GM12891 (cell line): ENCODE results near the gene RNASE7.

Source experiments
- POLR2A ChIP-seq: IDR thresholded peaks from 2 replicates; pipeline ENCODE4 v1.6.1; 2011; ENCODE audit warnings: low read depth, low read length, control low read depth
- POLR2AphosphoS5 ChIP-seq: IDR thresholded peaks from 2 replicates; pipeline ENCODE4 v1.6.1; 2011; ENCODE audit warnings: low read depth, low read length, control low read depth
- POU2F2 ChIP-seq: IDR thresholded peaks from 2 replicates; pipeline ENCODE4 v1.6.1; 2011; ENCODE audit warnings: low read depth, mild to moderate bottlenecking, control low read depth, low read length, moderate library complexity
- SPI1 ChIP-seq: IDR thresholded peaks from 2 replicates; pipeline ENCODE4 v1.6.1; 2011; ENCODE audit warnings: low read depth, low read length, control low read depth
- TAF1 ChIP-seq: IDR thresholded peaks from 2 replicates; pipeline ENCODE4 v1.6.1; 2011; ENCODE audit warnings: low read depth, low read length, control low read depth

GRCh38 chr14:21083565-21084325, 41.6 kb downstream of the RNASE7 start:
- no peak for TF ChIP-seq SPI1
- TF ChIP-seq POLR2AphosphoS5 = no peak
- TF ChIP-seq POLR2A = no peak
- TF ChIP-seq TAF1 = no peak
- TF ChIP-seq POU2F2 = no peak
